CD4-positive, alpha-beta T cell treated with Interleukin-4 for 1 hour (primary cell): ENCODE results near the gene CEP76.
"Not testable (repeated sequence)": the region's sequence is repeated elsewhere in the genome, so short reads cannot be mapped to it uniquely, and the experiment has no call there.

Source experiments
- DNase-seq, 2 donors: peaks; one replicate each; pipeline ENCODE4 v3.0.0-alpha.2; 2020 to 2022

The CEP76 gene

GRCh38 chr18:12703096-12703567, 609 bp upstream of the CEP76 start:
- DNase-seq: no peak

DNA sequence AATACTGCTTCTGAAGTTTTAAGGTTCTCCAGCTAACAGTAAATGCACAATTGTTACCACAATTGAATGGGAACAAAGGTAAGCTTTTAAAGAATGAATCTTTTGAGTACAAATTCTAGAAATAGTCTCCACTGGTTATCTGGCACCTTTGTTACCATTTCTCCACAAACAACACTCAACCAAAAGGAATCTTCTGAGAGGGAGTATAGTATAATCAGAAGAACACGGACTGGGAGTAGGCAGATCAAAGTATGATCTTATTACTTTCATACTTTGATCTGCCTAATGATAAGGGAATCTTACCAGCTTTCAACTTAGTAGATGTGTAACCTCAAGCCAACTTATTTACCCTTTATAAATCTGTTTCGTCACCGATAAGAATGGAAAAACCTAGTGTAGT, 1.4 kb downstream of the CEP76 start:
- DNase-seq: peak in 1 of 2 donors; percentile 24

DNA sequence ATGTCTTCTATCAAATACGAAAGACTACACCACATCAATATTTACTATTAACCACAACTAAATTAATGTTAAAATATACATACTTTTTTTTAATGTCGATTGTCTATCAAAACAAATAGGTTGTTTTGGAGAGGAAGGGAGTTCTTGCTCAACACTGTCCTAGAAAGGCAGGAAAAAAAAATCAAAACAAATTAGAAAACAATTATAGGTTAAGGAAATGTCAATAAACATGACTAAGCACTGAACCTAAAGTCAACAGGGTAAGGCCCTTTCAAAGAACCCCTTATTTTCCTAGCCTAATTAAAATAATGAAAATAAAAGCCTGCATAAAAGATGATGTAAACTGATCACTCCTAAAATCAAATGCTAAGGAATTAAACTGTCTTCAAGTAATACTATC, 2.8 kb downstream of the CEP76 start:
- DNase-seq: no peak

DNA sequence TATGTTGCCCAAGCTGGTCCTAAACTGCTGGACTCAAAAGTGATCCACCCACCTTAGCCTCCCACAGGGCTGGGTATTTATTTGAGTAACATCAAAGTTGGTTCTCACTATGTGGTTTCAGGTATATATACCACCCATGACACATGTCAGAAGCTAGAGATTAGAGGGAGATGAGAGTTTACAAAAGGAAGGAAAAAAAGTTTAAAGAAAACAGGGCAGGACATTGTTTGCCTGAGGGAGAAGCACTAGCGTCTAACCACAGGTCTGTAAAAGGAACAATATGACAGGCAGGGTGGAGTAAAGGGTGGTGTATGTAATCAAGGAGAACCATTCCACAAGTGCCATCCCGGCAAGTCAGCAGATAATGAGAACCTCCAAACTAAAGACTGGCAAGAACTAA, 8.5 kb downstream of the CEP76 start:
- no peak for DNase-seq

DNA sequence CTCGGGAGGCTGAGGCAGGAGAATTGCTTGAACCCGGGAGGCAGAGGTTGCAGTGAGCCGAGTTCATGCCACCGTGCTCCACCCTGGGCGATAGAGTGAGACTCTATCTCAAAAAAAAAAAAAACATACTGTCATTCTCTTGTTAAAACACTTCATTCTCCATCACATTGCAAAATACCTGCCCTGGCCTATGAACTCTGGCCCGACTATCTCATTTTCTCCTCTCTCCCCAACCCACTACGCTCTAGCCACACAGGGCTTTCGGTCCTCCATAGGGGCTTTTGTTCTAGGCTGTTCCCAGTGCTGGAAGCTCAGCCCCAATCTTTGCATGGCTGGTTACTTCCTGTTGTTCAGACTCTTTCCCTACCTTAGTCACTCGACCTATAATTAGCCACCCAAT, 10.3 kb downstream of the CEP76 start:
- DNase-seq: no peak

GRCh38 chr18:12689256-12689850, 13.2 kb downstream of the CEP76 start:
- DNase-seq: no peak

DNA sequence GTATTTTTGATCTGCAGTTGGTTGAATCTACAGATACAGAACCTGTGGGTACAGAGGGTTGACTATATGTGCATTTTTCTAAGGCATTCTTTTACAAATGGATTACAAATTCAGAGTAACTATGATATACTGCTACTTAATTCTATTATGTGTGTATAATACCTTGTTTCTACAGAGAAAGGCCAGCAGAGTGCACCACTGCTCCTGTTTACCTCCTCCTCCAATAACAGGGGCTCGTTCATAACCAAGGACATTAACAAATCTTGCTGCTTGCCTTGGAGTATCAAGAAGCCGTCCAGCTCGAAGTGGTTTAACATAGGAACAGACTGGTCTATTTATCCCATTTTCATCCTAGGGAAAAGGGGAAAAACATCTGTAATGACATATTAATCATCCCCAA, 16.4 kb downstream of the CEP76 start:
- DNase-seq: no peak

DNA sequence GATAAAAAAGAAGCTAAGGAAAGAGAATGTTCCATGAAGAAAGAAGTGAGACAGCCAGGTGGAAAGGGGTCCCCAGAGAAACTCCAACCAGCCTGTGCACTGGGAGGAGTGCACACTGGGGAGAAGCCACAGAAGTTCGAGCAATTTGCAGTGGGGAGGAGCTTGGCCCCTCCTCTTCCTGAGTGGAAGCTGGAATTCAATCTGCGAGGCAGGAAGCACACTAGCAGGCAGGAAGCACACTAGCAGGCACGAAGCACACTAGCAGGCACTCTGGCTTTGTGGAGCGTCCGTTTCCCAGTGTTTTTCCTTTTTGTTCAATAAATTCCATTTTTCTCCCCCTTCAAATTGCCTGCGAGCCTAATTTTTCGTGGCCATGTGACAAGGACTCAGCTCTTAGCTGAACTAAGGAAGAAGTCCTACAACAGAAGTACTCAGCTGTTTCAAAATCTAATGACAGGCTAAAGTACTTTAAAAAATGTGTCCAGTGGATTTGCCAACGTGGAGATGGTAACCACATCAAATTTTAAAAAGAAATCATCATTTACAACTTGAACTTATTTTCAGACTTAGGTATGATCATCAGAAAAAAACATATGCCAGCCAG, 23.2 kb downstream of the CEP76 start:
- DNase-seq: no peak

GRCh38 chr18:12668041-12668440, 34.5 kb downstream of the CEP76 start:
- DNase-seq: no peak

DNA sequence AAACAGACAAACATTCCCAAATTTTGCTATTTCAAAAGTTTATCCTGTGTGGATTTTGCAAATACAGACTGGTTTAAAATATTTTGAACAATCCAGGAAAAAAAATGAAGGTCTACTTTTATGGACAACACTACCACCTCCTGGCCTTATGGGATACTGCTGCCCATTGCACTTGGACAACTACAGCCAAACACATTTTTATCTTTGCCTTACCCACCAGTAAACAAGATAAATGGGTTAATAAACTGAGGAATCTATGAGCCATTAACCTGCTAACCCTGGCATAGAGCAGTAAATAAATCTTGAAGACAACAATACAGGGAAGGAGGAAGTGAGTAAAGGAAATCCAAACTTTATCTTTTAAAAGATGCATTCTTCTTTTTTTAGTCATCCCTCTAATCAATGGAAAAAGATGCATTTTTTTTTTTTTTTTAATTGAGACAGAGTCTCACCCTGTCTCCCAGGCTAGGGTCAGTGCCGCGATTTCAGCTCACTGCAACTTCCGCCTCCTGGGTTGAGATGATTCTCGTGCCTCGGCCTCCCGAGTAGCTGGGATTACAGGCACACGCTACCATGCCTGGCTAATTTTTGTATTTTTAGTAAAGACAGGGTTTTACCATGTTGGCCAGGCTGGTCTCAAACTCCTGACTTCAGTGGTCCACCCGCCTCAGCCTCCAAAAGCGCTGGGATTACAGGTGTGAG, 42.5 kb downstream of the CEP76 start:
- DNase-seq: peak; percentile 40 to 60

- DNase-seq: peak in 1 of 2 donors; percentile 23
Measured at GRCh38 chr18:12658426-12659138, 43.9 kb downstream of the CEP76 start.

DNA sequence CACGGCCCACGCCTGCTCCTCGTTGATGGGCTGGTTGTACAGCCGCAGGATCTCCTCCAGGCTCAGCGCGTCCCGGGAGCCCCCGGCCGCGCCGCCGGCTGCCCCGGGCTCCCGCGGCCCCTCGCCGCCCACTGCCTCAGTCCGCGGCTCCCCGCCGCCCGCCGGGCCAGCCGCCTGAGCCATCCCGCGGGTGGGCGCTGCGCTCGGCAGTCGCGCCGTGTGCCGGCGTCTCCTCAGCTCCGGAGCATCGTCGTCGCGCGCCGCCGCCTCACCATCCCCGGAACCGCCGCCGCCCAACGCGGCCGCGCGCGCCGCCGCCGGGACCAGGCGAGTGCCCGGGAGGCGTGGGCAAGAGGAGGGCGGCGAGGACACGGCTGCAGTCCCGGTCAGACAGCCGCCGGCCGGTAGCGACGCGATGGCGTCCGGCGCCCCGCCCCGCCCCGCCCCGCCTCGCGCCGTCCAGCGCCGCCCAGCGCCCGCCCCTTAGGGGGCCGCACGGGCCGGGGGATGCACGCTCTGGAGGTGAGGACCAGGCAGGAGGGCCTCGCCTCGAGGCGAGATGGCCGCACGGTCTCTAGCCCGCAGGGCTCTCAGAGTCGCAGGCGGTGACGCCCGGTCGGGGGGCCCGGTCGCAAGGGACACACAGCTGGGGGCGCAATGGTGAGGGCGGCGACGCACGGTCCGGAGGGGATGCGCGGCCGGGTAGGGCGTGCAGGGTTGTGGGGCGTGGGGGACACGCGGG, 44.7 kb downstream of the CEP76 start, which contains the start of gene SPIRE1:
SPIRE1 (minus strand) TSS at position 424 of the 742 bp plus-strand sequence; CDS start at position 183, 241 bp downstream.
- DNase-seq: peak; percentile 34 to 45

DNA sequence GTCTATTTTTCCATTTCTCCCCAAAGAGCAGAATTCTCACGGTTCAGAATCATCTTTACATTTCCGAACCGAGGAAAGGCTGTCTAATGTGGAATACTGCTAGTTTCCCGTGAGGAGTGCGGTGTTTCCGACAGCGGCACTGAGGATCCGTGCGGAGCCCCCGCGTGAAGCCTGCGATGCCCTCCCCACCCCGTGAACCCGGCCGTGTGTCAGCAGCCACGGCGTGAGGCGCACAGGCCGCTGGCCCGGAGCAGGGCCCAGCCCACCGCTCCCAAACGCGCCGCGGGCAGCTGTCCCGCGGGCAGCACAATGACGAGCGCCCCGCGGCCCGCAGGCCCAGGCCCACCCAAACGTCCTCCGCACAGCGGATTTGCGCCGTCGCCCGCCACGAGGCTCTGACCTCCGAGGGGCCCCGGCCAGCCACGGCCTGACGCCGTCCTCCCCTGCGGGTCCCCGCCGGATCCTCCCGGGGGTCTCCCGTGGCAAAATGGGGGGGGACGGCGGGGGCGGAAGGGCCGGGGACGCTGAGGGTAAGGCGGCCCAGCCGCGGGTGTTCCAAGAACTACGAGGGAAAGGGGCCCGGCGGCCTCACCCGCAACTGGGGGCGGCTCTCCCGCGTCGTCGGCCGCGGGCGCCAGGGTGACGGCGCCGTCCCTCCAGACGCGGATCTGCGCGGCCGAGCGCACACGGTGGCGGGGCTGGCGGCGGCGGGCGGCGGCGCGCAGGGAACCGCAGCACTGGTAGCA, 45.4 kb downstream of the CEP76 start:
- no peak for DNase-seq

- no peak for DNase-seq
Measured at GRCh38 chr18:12656605-12656937, 46.0 kb downstream of the CEP76 start.

DNA sequence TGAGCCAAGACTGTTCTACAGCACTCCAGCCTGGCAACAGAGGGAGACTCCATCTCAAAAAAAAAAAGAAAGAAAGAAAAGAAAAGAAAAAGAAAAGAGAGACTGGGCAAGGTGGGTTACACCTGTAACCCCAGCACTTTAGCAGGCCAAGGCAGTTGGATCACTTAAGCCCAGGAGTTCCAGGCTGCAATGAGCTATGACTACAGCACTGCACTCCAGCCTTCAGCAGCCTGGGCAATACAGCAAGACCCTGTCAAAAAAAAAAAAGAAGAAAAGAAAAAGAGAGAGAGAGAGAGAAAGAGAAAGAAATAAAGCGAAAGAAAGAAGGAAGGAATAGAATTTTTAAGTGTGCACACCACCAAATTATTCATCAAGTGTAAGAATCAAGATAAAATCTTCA, 47.6 kb downstream of the CEP76 start:
- DNase-seq: no peak

DNA sequence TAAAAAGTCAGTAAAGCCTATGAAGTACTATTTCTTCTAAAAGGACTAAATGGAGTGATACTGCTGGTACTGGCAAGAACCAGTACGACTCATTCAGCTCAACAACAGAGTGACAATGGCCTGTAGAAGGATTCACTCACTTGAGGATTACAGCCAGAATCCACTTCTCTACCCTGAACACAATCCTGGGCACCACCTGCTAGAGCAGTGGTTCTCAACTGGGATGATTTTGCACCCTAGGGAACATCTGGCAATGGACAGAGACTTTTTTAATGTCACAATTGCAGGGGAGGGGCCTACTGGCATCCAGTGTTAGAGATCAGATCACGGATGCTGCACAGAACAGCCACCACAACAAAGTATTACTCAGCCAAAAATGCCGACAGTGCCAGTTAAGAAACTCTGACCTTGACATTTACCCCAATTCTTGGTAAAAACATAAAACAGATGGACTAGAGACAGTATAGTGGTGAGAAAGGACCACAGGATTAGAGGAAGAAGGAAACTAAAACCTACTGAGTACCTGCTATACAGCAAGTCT, 49.6 kb downstream of the CEP76 start:
- no peak for DNase-seq

- no peak for DNase-seq
Measured at GRCh38 chr18:12651651-12652050, 50.9 kb downstream of the CEP76 start.

GRCh38 chr18:12647773-12648172, 54.8 kb downstream of the CEP76 start:
- DNase-seq: no peak

- DNase-seq: no peak
Measured at GRCh38 chr18:12645751-12646203, 56.7 kb downstream of the CEP76 start.

DNA sequence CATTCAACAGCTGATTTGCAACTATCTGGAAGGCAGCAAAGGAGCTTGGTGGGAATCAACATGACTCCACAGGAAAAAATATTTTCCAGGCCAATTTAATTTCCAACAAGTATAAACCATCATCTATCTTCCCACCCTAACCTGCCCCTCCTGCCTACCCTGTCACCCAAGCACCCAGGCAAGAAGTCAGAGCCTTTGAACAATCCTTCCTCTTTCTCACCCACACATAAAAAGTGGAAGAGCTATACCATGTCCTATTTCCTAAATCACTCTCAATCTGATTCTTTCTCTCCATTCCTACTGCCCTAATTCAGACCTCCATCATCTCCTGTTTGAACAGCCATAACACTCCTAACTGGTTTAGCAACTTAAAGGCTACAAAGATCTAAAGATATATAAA, 57.3 kb downstream of the CEP76 start:
- DNase-seq: no peak

DNA sequence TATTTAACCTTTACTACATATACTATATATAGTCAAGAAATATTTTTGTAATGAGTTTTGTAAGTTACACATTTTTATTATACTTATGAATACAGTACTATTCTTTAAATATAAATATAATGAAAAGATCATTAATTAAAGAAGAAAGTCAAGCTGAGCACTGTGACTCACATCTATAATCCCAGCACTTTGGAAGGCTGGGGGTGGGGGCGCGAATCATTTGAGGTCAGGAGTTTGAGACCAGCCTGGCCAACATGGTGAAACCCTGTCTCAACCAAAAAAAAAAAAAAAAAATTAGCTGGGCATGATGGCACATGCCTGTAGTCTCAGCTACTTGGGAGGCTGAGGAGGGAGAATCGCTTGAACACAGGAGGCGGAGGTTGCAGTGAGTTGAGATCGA, 58.8 kb downstream of the CEP76 start:
- DNase-seq: not testable (repeated sequence)

- no peak for DNase-seq
Measured at GRCh38 chr18:12640881-12641200, 61.7 kb downstream of the CEP76 start.
